Measurements from ENCODE around the gene HHAT.

DNA sequence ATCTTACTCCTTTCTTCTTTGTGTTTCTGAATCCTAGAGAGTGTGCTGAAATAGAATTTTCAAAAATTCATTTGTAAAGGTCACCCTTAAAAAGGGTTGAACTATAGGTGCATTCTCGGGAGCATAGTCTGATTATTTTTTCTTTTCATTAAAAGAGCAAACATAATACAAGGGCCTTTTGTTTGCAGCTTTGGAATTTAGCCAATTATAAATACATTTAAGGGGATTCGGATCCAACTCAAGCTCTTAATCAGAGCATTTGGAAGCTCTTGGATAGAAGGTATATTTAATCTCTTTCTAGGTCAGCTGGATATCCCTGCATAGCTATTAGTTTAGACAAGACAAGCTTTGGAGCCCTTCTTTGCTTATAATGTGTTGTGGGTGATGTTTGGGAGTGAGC, 321.7 kb downstream of the HHAT start:
- TF ChIP-seq, protein P1, sequence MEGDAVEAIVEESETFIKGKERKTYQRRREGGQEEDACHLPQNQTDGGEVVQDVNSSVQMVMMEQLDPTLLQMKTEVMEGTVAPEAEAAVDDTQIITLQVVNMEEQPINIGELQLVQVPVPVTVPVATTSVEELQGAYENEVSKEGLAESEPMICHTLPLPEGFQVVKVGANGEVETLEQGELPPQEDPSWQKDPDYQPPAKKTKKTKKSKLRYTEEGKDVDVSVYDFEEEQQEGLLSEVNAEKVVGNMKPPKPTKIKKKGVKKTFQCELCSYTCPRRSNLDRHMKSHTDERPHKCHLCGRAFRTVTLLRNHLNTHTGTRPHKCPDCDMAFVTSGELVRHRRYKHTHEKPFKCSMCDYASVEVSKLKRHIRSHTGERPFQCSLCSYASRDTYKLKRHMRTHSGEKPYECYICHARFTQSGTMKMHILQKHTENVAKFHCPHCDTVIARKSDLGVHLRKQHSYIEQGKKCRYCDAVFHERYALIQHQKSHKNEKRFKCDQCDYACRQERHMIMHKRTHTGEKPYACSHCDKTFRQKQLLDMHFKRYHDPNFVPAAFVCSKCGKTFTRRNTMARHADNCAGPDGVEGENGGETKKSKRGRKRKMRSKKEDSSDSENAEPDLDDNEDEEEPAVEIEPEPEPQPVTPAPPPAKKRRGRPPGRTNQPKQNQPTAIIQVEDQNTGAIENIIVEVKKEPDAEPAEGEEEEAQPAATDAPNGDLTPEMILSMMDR (conservative IDR thresholded peaks at IDR 0.05): no peak
- no peak for TF ChIP-seq ZFX (IDR thresholded peaks at IDR 0.05)
